H1 (cell line): ENCODE measurements around the gene TBC1D22A. TPM values are rescaled to one million over a fixed set of nuclear protein-coding genes. Genes with fewer than 3 reads are reported as not detected.

Source experiments
- POLR2A ChIP-seq, 2 experiments: IDR thresholded peaks; 1 replicate in 1 of 2; 2 replicates in 1 of 2; pipeline ENCODE4 v1.6.1; 2011; ENCODE audit warnings: low read depth in 2 of 2, low read length in 2 of 2, mild to moderate bottlenecking in 2 of 2; ENCODE audit errors: control extremely low read depth in 1 of 2
- SIN3A ChIP-seq, 2 experiments: IDR thresholded peaks in 1 of 2; conservative IDR thresholded peaks in 1 of 2; 2 replicates each; pipeline ENCODE4 v1.6.1; 2011 to 2012; ENCODE audit warnings: low read length in 2 of 2, improper control_type of control experiment in 1 of 2, low read depth in 1 of 2, mild to moderate bottlenecking in 1 of 2
- SP1 ChIP-seq: IDR thresholded peaks from 2 replicates; pipeline ENCODE4 v1.6.1; 2011; ENCODE audit warnings: low read depth, low read length
- TAF7 ChIP-seq: optimal IDR thresholded peaks from 2 replicates; pipeline ENCODE3; 2011; ENCODE audit warnings: low read depth, mild to moderate bottlenecking, inconsistent platforms, low read length, moderate library complexity, borderline replicate concordance
- TCF12 ChIP-seq: IDR thresholded peaks from 2 replicates; pipeline ENCODE4 v1.6.1; 2011; ENCODE audit warnings: low read depth, mild to moderate bottlenecking, low read length
- TEAD4 ChIP-seq: IDR thresholded peaks from 2 replicates; pipeline ENCODE4 v1.6.1; 2012; ENCODE audit warnings: low read depth, low read length, inconsistent platforms, mixed read lengths
- USF2 ChIP-seq: IDR thresholded peaks from 2 replicates; pipeline ENCODE4 v1.6.1; 2011; ENCODE audit warnings: low read length, improper control_type of control experiment
- polyA plus RNA-seq, 7 experiments: library from polyadenylated mRNA; depleted of rRNA in 3 of 7; stranded (reverse) in 5 of 7; unstranded in 2 of 7; fragments of >200 nt in 5 of 7; fragments of 200-250 nt in 2 of 7; gene quantifications; 1 replicate in 5 of 7; 2 replicates in 1 of 7; 4 replicates in 1 of 7; pipeline versions ENCODE4 v1.2.1 to v1.2.3, GENCODE V29; 2011 to 2013; ENCODE audit warnings: missing spikeins in 2 of 7, mixed read lengths in 2 of 7
- total RNA-seq: library from RNA; stranded (reverse); fragmentation: NEBNext Ultra II Directional; extraction: Animal tissue kit (Norgen Biotek cat#: 25700); gene quantifications from 2 replicates; pipeline ENCODE4 v1.2.1, GENCODE V29; 2021

The TBC1D22A gene
- total and polyA plus RNA-seq, 2 of the 8 experiments (the other 6 are each of a cell fraction or from before 2014, with no cell fraction given) = 11.9 to 18.4 TPM

GRCh38 chr22:46969491-46969890 lies 207.0 kb downstream of the TBC1D22A start (continued):
- TF ChIP-seq USF2 (no peak), SP1 (no peak), TAF7 (no peak), SIN3A (conservative IDR thresholded peaks at IDR 0.05 in 1 of 2, IDR thresholded peaks at IDR 0.05 in 1 of 2; ENCODE audit: low read depth in 1 of 2, low read length in 2 of 2) (no peak), TCF12 (no peak), POLR2A (IDR thresholded peaks at IDR 0.05; ENCODE audit: control extremely low read depth in 1 of 2, low read depth in 2 of 2, low read length in 2 of 2) (no peak), TEAD4 (no peak)
- TF ChIP-seq, all 59 proteins: peak for 0
